ENCODE data around the gene OR4N2.
"Not testable (repeated sequence)": the region's sequence is repeated elsewhere in the genome, so short reads cannot be mapped to it uniquely, and the experiment has no call there.

The OR4N2 gene

DNA sequence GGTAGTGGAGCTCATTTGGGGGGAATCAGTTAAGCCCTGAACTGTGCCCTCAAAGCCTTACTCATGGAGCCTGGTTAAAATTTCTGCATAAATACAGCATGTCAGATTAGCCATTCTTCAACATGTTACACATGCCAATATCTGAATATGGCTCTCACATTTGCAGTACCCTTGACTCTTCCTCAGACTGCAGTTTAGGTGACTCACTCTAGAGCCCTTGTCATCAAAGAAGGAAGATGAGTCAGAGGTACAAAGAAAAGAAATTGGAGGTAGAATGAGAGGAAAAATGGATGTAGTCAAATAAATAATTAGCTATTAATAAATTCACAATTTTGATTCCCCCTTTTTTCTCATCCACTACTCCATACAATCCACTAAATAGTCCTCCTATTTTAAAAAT lies 47.8 kb downstream of the OR4N2 start:
- Histone ChIP-seq H3K4me3 (ENCODE audit: severe bottlenecking) (no peak overlapping the region), H3K27ac (ENCODE audit: poor library complexity, severe bottlenecking) (no peak overlapping the region), H3K36me3 (ENCODE audit: low read depth) (no peaks in the 10 kb centered on the region), H3K9me3 (ENCODE audit: severe bottlenecking) (no peaks in the 10 kb centered on the region), H3K27me3 (ENCODE audit: insufficient read depth, poor library complexity, severe bottlenecking) (peaks cover 4% of the 10 kb centered on the region), H3K4me1 (ENCODE audit: insufficient read depth, poor library complexity, severe bottlenecking) (no peaks in the 10 kb centered on the region)
- ATAC-seq (ENCODE audit: low read depth) (peak; percentile 36; the same call in 1 of the 3 replicates), DNase-seq (ENCODE audit: low spot score) (no peak)
- TF ChIP-seq, protein P1, sequence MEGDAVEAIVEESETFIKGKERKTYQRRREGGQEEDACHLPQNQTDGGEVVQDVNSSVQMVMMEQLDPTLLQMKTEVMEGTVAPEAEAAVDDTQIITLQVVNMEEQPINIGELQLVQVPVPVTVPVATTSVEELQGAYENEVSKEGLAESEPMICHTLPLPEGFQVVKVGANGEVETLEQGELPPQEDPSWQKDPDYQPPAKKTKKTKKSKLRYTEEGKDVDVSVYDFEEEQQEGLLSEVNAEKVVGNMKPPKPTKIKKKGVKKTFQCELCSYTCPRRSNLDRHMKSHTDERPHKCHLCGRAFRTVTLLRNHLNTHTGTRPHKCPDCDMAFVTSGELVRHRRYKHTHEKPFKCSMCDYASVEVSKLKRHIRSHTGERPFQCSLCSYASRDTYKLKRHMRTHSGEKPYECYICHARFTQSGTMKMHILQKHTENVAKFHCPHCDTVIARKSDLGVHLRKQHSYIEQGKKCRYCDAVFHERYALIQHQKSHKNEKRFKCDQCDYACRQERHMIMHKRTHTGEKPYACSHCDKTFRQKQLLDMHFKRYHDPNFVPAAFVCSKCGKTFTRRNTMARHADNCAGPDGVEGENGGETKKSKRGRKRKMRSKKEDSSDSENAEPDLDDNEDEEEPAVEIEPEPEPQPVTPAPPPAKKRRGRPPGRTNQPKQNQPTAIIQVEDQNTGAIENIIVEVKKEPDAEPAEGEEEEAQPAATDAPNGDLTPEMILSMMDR (IDR thresholded peaks at IDR 0.05; ENCODE audit: poor library complexity, severe bottlenecking) = no peak

DNA sequence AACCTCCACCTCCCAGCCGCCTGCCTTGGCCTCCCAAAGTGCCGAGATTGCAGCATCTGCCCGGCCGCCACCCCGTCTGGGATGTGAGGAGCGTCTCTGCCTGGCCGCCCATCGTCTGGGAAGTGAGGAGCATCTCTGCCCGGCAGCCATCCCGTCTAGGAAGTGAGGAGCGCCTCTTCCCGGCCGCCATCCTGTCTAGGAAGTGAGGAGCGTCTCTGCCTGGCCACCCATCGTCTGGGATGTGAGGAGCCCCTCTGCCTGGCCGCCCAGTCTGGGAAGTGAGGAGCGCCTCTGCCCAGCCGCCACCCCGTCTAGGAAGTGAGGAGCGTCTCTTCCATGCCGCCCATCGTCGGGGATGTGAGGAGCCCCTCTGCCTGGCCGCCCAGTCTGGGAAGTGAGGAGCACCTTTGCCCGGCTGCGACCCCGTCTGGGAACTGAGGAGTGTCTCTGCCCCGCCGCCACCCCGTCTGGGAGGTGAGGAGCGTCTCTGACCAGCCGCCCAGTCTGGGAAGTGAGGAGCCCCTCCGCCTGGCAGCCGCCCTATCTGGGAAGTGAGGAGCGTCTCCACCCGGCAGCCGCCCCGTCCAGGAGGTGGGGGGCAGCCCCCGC lies 62.6 kb downstream of the OR4N2 start:
- H3K4me3 ChIP-seq (ENCODE audit: severe bottlenecking); ATAC-seq (ENCODE audit: low read depth); H3K9me3 ChIP-seq (ENCODE audit: severe bottlenecking); H3K36me3 ChIP-seq (ENCODE audit: low read depth); H3K4me1 ChIP-seq (ENCODE audit: insufficient read depth, poor library complexity, severe bottlenecking); H3K27ac ChIP-seq (ENCODE audit: poor library complexity, severe bottlenecking); DNase-seq (ENCODE audit: low spot score): not testable (repeated sequence)
- peaks cover 27% of the 10 kb centered on the region for H3K27me3 ChIP-seq (ENCODE audit: insufficient read depth, poor library complexity, severe bottlenecking)

GRCh38 chr14:19873178-19873577 lies 69.6 kb downstream of the OR4N2 start:
- DNase-seq (ENCODE audit: low spot score) = no peak
- TF ChIP-seq, protein P1 (IDR thresholded peaks at IDR 0.05; ENCODE audit: poor library complexity, severe bottlenecking) = no peak
- ATAC-seq (ENCODE audit: low read depth) = no peak
- Histone ChIP-seq H3K4me1 (ENCODE audit: insufficient read depth, poor library complexity, severe bottlenecking) (no peaks in the 10 kb centered on the region), H3K4me3 (ENCODE audit: severe bottlenecking) (no peak overlapping the region), H3K27me3 (ENCODE audit: insufficient read depth, poor library complexity, severe bottlenecking) (peaks cover 15% of the 10 kb centered on the region), H3K27ac (ENCODE audit: poor library complexity, severe bottlenecking) (no peak overlapping the region), H3K9me3 (ENCODE audit: severe bottlenecking) (no peaks in the 10 kb centered on the region), H3K36me3 (ENCODE audit: low read depth) (no peaks in the 10 kb centered on the region)

DNA sequence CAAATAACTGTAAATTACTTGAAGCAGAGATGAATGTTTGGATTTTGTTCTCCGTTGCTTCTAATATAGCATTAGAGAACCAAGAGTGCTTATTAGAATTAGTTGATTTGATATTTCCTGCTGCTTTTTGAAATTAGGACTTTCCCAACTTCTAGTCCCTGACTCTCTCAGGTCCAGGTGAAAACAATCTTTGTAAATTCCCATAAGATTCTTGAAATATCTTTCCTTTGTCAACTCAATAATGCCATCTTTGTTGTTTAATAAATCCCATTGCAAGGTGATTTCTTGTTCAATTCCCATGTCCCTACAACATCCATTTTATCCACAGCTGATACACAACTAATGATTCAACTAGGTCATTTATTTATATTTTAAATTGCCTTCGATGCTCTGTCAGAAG lies 71.3 kb downstream of the OR4N2 start, which contains the start of gene OR4K2:
Gene OR4K2, plus strand, starts transcription at position 301 of the 400 bp plus-strand sequence. CDS start 1,126 bp downstream, outside the sequence.
- H3K27me3 ChIP-seq (ENCODE audit: insufficient read depth, poor library complexity, severe bottlenecking) = peaks cover 13% of the 10 kb centered on the region
- H3K9me3 ChIP-seq (ENCODE audit: severe bottlenecking) = no peaks in the 10 kb centered on the region
- TF ChIP-seq, protein P1 (IDR thresholded peaks at IDR 0.05; ENCODE audit: poor library complexity, severe bottlenecking) = no peak
- no peak within 1 kb of the TSS for H3K4me3 ChIP-seq (ENCODE audit: severe bottlenecking)
- H3K27ac ChIP-seq (ENCODE audit: poor library complexity, severe bottlenecking) = no peak within 1 kb of the TSS
- ATAC-seq (ENCODE audit: low read depth) = no peak
- DNase-seq (ENCODE audit: low spot score) = no peak
- no peaks in the 10 kb centered on the region for H3K4me1 ChIP-seq (ENCODE audit: insufficient read depth, poor library complexity, severe bottlenecking)
- H3K36me3 ChIP-seq (ENCODE audit: low read depth) = no peaks in the 10 kb centered on the region

- no peaks in the 10 kb centered on the region for H3K36me3 ChIP-seq (ENCODE audit: low read depth)
- H3K27ac ChIP-seq (ENCODE audit: poor library complexity, severe bottlenecking) = no peak overlapping the region
- no peaks in the 10 kb centered on the region for H3K9me3 ChIP-seq (ENCODE audit: severe bottlenecking)
- ATAC-seq (ENCODE audit: low read depth) = no peak
- no peak overlapping the region for H3K4me3 ChIP-seq (ENCODE audit: severe bottlenecking)
- H3K4me1 ChIP-seq (ENCODE audit: insufficient read depth, poor library complexity, severe bottlenecking) = no peaks in the 10 kb centered on the region
- DNase-seq (ENCODE audit: low spot score) = no peak
- H3K27me3 ChIP-seq (ENCODE audit: insufficient read depth, poor library complexity, severe bottlenecking) = peaks cover 35% of the 10 kb centered on the region
- TF ChIP-seq, protein P1 (IDR thresholded peaks at IDR 0.05; ENCODE audit: poor library complexity, severe bottlenecking) = peak; percentile 89
Measured at GRCh38 chr14:19878029-19878642, 74.6 kb downstream of the OR4N2 start.
